MM.1S (cell line): ENCODE data around the gene FAU.
A peak's percentile ranks its signal among the peaks of the same experiment; 100 is the strongest.
"Not testable (repeated sequence)": the region's sequence is repeated elsewhere in the genome, so short reads cannot be mapped to it uniquely, and the experiment has no call there.

Experiments
- DNase-seq: peaks from one replicate; pipeline ENCODE4 v3.0.0-alpha.2; 2015
- H2AFZ ChIP-seq: fragments of 300-600 bp; sonication (generic); 2 replicates; pipeline ENCODE4 v1.6.0; 2016; ENCODE audit warnings: antibody characterized with exemption, low read length
- H3F3A ChIP-seq: fragments of 300-600 bp; sonication (generic); 2 replicates; pipeline ENCODE4 v1.6.1; 2016; ENCODE audit warnings: mild to moderate bottlenecking, antibody characterized with exemption, low read length, moderate library complexity, mixed read lengths; ENCODE audit not compliant: insufficient read depth
- H3K27ac ChIP-seq: fragments of 300-600 bp; sonication (generic); 2 replicates; pipeline ENCODE4 v1.5.1; 2016; ENCODE audit warnings: mild to moderate bottlenecking, low read length
- H3K27me3 ChIP-seq: fragments of 300-600 bp; sonication (generic); replicated peaks from 2 replicates; pipeline ENCODE4 v1.6.0; 2016; ENCODE audit warnings: low read length; ENCODE audit not compliant: insufficient read depth
- H3K36me3 ChIP-seq: fragments of 300-600 bp; sonication (generic); replicated peaks from 2 replicates; pipeline ENCODE4 v1.6.1; 2016; ENCODE audit warnings: mild to moderate bottlenecking, low read length, mixed read lengths; ENCODE audit not compliant: insufficient read depth
- H3K4me1 ChIP-seq: fragments of 300-600 bp; sonication (generic); 2 replicates; pipeline ENCODE4 v1.6.1; 2016; ENCODE audit warnings: low read length, mixed read lengths
- H3K4me2 ChIP-seq: fragments of 300-600 bp; sonication (generic); 2 replicates; pipeline ENCODE4 v1.6.0; 2016; ENCODE audit warnings: low read depth, low read length
- H3K4me3 ChIP-seq: fragments of 300-600 bp; sonication (generic); 2 replicates; pipeline ENCODE4 v1.5.1; 2016; ENCODE audit warnings: low read length, mixed read lengths
- H3K79me2 ChIP-seq: fragments of 300-600 bp; sonication (generic); 2 replicates; pipeline ENCODE4 v1.6.1; 2016; ENCODE audit warnings: mixed run types, low read length, mixed read lengths
- H3K9ac ChIP-seq: fragments of 300-600 bp; sonication (generic); 2 replicates; pipeline ENCODE4 v1.6.1; 2016; ENCODE audit warnings: low read length, mixed read lengths
- H3K9me2 ChIP-seq: fragments of 300-600 bp; sonication (generic); replicated peaks from 2 replicates; pipeline ENCODE4 v1.6.1; 2016; ENCODE audit warnings: mild to moderate bottlenecking, low read length, mixed read lengths; ENCODE audit not compliant: insufficient read depth
- H3K9me3 ChIP-seq: fragments of 300-600 bp; sonication (generic); replicated peaks from 2 replicates; pipeline ENCODE4 v1.6.1; 2016; ENCODE audit warnings: mild to moderate bottlenecking, low read length, mixed read lengths; ENCODE audit not compliant: insufficient read depth
- H4K20me1 ChIP-seq: fragments of 300-600 bp; sonication (generic); 2 replicates; pipeline ENCODE4 v1.6.1; 2016; ENCODE audit warnings: mild to moderate bottlenecking, low read length, moderate library complexity, mixed read lengths; ENCODE audit not compliant: insufficient read depth
- EZH2 ChIP-seq: fragments of 300-600 bp; sonication (generic); optimal IDR thresholded peaks from 2 replicates; pipeline ENCODE3; 2017; ENCODE audit warnings: low read depth, mild to moderate bottlenecking, antibody characterized with exemption, low read length, mixed read lengths
- EZH2phosphoT487 ChIP-seq: fragments of 300-600 bp; sonication (generic); IDR thresholded peaks from 2 replicates; pipeline ENCODE4 v1.6.1; 2018; ENCODE audit warnings: antibody characterized with exemption, low read length
- TF ChIP-seq, protein P1 (sequence below): fragments of 300-600 bp; sonication (generic); IDR thresholded peaks from 2 replicates; pipeline ENCODE4 v1.5.1; 2016; ENCODE audit warnings: antibody characterized with exemption, low read length, mixed read lengths

The FAU gene

DNA sequence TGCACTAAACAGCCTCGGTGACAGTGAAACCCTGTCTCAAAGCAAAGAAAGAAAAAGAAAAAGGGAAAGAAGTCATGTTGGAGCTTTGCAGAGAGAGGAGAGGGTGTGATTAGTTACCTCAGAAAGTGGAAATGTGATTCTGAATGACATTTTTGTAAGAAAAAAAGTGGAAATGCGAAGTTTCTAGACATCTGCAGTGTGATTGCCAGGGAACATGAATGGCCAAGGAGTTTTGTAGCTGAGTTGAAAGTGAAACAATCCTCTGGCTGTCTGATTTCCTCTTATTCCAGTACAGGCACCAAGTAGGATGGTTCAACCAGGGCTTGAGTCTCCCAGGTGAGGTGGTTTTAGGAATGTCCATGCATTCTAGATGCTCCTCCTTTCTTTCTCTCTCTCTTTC is 30.2 kb upstream of the FAU start:
- Histone ChIP-seq H3K27ac (no peak overlapping the region), H3K4me2 (peak overlapping the region; percentile 51), H4K20me1 (no peaks in the 10 kb centered on the region), H3K27me3 (no peaks in the 10 kb centered on the region), H3F3A (no peaks in the 10 kb centered on the region), H3K4me1 (no peaks in the 10 kb centered on the region), H3K9ac (no peak overlapping the region), H3K9me3 (no peaks in the 10 kb centered on the region), H3K36me3 (no peaks in the 10 kb centered on the region), H2AFZ (peak overlapping the region; percentile 72; the same call in 1 of the 2 replicates), H3K79me2 (no peaks in the 10 kb centered on the region), H3K9me2 (no peaks in the 10 kb centered on the region), H3K4me3 (0 out of 2 replicates have a peak overlapping the region, but pooled peaks have one; percentile 26)
- DNase-seq = peak; percentile 21
- TF ChIP-seq, protein P1, sequence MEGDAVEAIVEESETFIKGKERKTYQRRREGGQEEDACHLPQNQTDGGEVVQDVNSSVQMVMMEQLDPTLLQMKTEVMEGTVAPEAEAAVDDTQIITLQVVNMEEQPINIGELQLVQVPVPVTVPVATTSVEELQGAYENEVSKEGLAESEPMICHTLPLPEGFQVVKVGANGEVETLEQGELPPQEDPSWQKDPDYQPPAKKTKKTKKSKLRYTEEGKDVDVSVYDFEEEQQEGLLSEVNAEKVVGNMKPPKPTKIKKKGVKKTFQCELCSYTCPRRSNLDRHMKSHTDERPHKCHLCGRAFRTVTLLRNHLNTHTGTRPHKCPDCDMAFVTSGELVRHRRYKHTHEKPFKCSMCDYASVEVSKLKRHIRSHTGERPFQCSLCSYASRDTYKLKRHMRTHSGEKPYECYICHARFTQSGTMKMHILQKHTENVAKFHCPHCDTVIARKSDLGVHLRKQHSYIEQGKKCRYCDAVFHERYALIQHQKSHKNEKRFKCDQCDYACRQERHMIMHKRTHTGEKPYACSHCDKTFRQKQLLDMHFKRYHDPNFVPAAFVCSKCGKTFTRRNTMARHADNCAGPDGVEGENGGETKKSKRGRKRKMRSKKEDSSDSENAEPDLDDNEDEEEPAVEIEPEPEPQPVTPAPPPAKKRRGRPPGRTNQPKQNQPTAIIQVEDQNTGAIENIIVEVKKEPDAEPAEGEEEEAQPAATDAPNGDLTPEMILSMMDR = no peak
- TF ChIP-seq EZH2phosphoT487 (no peak), EZH2 (no peak)

DNA sequence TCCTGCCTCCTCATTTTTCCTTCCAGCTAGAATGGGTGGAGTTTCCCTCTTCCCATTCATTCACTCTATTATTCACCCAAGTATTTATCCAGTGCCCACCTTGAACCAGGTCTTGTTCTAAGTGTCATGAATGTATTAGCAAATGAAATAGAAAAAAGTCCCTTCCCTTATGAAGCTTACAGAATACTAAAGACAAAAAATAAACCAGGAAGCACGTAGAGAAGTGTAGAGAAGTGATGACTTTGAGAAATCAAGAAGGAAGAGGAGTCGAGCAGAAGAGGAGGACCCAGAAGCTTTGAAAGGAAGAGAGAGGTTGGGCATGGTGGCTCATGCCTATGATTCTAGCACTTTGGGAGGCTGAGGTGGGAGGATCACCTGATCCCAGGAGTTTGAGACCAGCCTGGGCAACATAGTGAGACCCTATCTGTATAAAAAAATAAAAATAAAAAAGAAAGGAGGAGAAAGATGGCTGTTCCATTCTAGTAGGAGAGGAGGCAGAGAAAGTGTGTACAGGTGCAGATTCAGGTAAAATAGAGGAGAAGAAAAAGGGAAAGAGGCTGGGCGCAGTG is 29.5 kb upstream of the FAU start:
- H3K27ac ChIP-seq = no peak overlapping the region

DNA sequence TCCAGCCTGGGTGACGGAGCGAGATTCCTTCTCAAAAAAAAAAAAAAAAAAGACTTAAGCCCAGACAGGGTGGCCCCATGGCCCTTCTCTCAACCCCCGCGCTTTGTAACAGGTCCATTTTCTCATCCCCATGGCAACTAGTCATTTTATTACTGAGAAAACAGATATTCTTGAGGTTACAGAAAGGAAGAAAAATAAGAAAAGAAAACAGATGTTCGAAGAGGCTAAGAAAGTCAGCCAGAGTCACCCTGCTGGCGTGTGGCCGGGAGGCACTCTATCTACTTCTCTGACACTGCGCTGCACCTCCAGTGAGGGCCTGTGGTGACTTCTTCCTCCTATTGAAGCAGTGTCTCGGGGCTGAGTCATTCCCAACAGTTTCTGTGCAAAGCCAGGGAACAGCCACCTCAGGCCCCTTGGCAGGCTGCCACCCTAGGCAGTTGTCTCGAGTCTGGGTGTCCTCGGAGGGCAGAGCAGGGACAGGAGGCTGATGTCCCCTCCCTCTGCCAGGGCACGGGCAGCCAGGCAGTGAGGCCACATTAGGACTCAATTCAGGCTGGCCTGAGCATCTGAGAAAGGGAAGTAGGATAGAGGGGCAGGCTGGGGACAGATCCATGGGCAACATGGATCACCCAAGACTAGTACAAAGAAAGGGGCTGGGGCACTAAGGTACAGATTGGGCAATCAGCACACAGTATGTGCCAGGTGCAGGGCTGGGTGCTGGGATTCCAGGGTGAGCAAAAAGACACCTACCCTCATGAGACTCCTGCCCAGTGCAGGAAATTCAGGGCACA is 28.8 kb upstream of the FAU start:
- TF ChIP-seq EZH2 = no peak
- H3K9me3 ChIP-seq = no peaks in the 10 kb centered on the region
- H3K36me3 ChIP-seq = no peaks in the 10 kb centered on the region
- H3K4me3 ChIP-seq = no peak overlapping the region
- H2AFZ ChIP-seq = no peak overlapping the region
- H3K4me2 ChIP-seq = no peak overlapping the region
- no peaks in the 10 kb centered on the region for H3K27me3 ChIP-seq
- H3K9ac ChIP-seq = no peak overlapping the region
- H3K4me1 ChIP-seq = no peaks in the 10 kb centered on the region
- no peak overlapping the region for H3K27ac ChIP-seq
- H3K9me2 ChIP-seq = no peaks in the 10 kb centered on the region
- no peaks in the 10 kb centered on the region for H4K20me1 ChIP-seq
- no peaks in the 10 kb centered on the region for H3K79me2 ChIP-seq
- DNase-seq = no peak
- no peaks in the 10 kb centered on the region for H3F3A ChIP-seq

More for the DNA sequence above, 29.5 kb upstream of the FAU start:
- TF ChIP-seq, protein P1 = no peak
- no peak for TF ChIP-seq EZH2phosphoT487
- TF ChIP-seq EZH2 = no peak
- Histone ChIP-seq H3K4me2 (no peak overlapping the region), H3K9me3 (no peaks in the 10 kb centered on the region), H3K79me2 (no peaks in the 10 kb centered on the region), H3K9ac (no peak overlapping the region), H2AFZ (no peak overlapping the region), H3K27me3 (no peaks in the 10 kb centered on the region), H3K4me1 (no peaks in the 10 kb centered on the region), H3K36me3 (no peaks in the 10 kb centered on the region), H3F3A (no peaks in the 10 kb centered on the region), H3K4me3 (no peak overlapping the region), H4K20me1 (no peaks in the 10 kb centered on the region), H3K9me2 (no peaks in the 10 kb centered on the region)
- no peak for DNase-seq

DNA sequence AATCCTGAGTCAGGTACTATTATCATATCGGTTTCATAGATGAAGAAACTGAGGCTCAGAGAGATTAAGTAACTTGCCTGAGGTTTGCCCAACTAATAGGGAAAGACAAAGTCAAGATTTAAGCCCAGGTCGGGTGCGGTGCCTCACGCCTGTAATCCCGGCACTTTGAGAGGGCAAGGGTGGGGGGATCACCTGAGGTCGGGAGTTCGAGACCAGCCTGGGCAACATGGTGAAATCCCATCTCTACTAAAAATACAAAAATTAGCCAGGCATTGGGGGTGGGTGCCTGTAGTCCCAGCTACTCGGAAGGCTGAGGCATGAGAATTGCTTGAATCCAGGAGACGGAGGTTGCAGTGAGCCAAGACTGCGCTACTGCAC is 28.2 kb upstream of the FAU start:
- H3K27me3 ChIP-seq, H3F3A ChIP-seq, H2AFZ ChIP-seq, H3K9ac ChIP-seq, H3K4me2 ChIP-seq, H3K4me1 ChIP-seq, H3K9me2 ChIP-seq, H3K9me3 ChIP-seq, H3K27ac ChIP-seq, H3K36me3 ChIP-seq, H3K4me3 ChIP-seq, DNase-seq, H4K20me1 ChIP-seq, H3K79me2 ChIP-seq: not testable (repeated sequence)
